Tibial nerve (tissue), 4 donors: Measurements from ENCODE around the gene IGFN1. TPM values are rescaled to one million over a fixed set of nuclear protein-coding genes. Genes with fewer than 3 reads are reported as not detected.

Source experiments
- DNase-seq, 2 donors: peaks; one replicate each; pipeline ENCODE4 v3.0.0-alpha.2; 2019; ENCODE audit warnings: low spot score in 2 of 2
- H3K27ac ChIP-seq, 4 donors: fragments of 200-600 bp; sonication (generic) in 3 of 4; one replicate each; pipeline ENCODE4 v1.5.1; 2017 to 2019; ENCODE audit warnings: mild to moderate bottlenecking in 1 of 4
- H3K27me3 ChIP-seq, 2 donors: fragments of 200-600 bp; sonication (generic) in 1 of 2; one replicate each; pipeline versions ENCODE4 v1.5.1 to v1.6.0; 2017 to 2019
- H3K36me3 ChIP-seq, 3 donors: fragments of 200-600 bp; sonication (generic); one replicate each; pipeline ENCODE4 v1.5.1; 2018 to 2019
- H3K4me1 ChIP-seq, 4 donors: fragments of 200-600 bp; sonication (generic) in 3 of 4; one replicate each; pipeline ENCODE4 v1.5.1; 2017 to 2019
- H3K4me3 ChIP-seq, 4 donors: fragments of 200-600 bp; sonication (generic) in 3 of 4; one replicate each; pipeline ENCODE4 v1.5.1; 2017 to 2019; ENCODE audit warnings: mild to moderate bottlenecking in 1 of 4, moderate library complexity in 1 of 4
- H3K9me3 ChIP-seq, 4 donors: fragments of 200-600 bp; sonication (generic) in 3 of 4; one replicate each; pipeline ENCODE4 v1.5.1; 2017 to 2019
- EP300 ChIP-seq, 2 donors: sonication (generic); formaldehyde crosslinking; IDR thresholded peaks; one replicate each; pipeline ENCODE4 v1.6.1; 2017; ENCODE audit warnings: antibody characterized with exemption in 2 of 2, mild to moderate bottlenecking in 1 of 2
- POLR2A ChIP-seq, 2 donors: fragments of 450-650 bp; IDR thresholded peaks; one replicate each; pipeline ENCODE4 v1.6.1; 2017; ENCODE audit warnings: antibody characterized with exemption in 2 of 2, mild to moderate bottlenecking in 2 of 2, moderate library complexity in 2 of 2
- WGBS, 2 donors: methylation state at CpG; one replicate each; pipeline ENCODE4 v1.1.5; 2018; 5-methylcytosine and 5-hydroxymethylcytosine counted together
- total RNA-seq, 4 donors: library from RNA; depleted of rRNA; stranded (reverse); fragments of >200 nt; gene quantifications; one replicate each; pipeline ENCODE4 v1.1.0, GENCODE V29; 2016
- TF ChIP-seq, protein P1 (sequence below), 5 experiments: fragments of 200-600 bp in 3 of 5; fragments of 450-650 bp in 2 of 5; sonication (generic) in 3 of 5; IDR thresholded peaks; one replicate each; pipeline ENCODE4 v1.5.1; 2016 to 2019; ENCODE audit warnings: antibody characterized with exemption in 5 of 5, mild to moderate bottlenecking in 3 of 5, moderate library complexity in 2 of 5

Gene IGFN1
- total RNA-seq, 4 donors from 2014 or later, result not detected

DNA sequence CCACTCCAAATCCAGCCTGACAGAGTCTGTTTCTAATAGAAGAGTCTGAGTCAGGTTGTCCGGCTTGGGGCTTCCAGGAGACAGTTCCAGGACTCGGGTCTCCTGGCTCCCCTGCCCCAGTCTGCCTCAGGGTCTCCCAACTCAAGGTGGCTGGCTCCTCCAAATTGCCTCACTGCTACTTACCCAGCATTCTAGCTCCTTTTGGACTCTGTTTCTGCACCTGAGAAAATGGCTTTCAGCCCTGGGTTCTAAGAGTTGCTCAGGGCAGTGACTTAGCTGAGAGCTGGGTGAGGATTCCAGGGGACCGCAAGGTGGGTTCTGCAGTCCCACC lies 5.5 kb upstream of the IGFN1 start:
- Histone ChIP-seq H3K27me3 (no peaks in the 10 kb centered on the region), H3K9me3 (no peaks in the 10 kb centered on the region), H3K27ac (no peak overlapping the region), H3K36me3 (no peaks in the 10 kb centered on the region), H3K4me3 (no peak overlapping the region), H3K4me1 (peaks cover 0 to 10% (median 0%) of the 10 kb centered on the region in 4 donors)
- TF ChIP-seq POLR2A (IDR thresholded peaks at IDR 0.05), result no peak
- TF ChIP-seq, protein P1, sequence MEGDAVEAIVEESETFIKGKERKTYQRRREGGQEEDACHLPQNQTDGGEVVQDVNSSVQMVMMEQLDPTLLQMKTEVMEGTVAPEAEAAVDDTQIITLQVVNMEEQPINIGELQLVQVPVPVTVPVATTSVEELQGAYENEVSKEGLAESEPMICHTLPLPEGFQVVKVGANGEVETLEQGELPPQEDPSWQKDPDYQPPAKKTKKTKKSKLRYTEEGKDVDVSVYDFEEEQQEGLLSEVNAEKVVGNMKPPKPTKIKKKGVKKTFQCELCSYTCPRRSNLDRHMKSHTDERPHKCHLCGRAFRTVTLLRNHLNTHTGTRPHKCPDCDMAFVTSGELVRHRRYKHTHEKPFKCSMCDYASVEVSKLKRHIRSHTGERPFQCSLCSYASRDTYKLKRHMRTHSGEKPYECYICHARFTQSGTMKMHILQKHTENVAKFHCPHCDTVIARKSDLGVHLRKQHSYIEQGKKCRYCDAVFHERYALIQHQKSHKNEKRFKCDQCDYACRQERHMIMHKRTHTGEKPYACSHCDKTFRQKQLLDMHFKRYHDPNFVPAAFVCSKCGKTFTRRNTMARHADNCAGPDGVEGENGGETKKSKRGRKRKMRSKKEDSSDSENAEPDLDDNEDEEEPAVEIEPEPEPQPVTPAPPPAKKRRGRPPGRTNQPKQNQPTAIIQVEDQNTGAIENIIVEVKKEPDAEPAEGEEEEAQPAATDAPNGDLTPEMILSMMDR (IDR thresholded peaks at IDR 0.05), result peak in 1 of 5 experiments; percentile 35
- TF ChIP-seq EP300 (IDR thresholded peaks at IDR 0.05), result no peak
- 50 to 60% methylated on average over 3 of the region's 3 CpGs for WGBS, 2 donors
- DNase-seq, result no peak

DNA sequence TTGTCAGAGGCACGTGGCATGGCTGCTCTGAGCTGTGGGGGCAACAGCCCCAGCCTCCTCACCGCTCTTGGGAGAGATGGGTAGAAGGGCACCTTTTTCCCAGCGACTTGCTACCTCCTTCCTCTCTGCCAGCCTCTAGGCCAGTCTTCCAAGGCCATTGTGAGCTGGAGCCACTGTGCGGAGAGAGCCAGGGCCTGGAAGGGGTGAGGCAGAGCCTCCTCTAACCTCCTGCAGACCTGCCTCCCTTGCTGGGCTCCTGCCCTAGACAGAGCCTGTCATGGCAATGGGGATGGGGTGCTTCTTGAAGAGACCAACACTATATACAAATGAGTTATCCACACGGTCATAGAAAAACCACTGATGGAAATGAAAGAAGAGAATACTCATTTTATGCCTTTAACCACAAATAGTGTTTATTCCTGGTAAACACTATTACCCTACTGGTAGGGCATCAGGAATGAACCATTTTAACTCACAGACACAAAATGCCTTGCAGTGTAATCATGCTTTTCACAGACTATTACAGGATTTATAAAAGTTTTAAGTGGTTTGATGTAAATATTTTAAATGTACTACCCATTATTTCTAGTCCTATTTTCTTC lies 5.0 kb upstream of the IGFN1 start:
- no peak for TF ChIP-seq POLR2A (IDR thresholded peaks at IDR 0.05)
- TF ChIP-seq, protein P1 (IDR thresholded peaks at IDR 0.05), result no peak
- no peak for TF ChIP-seq EP300 (IDR thresholded peaks at IDR 0.05)
- WGBS, 2 donors, result 91 to 92% methylated on average over 5 of the region's 5 CpGs
- Histone ChIP-seq H3K4me1 (peaks cover 0 to 10% (median 0%) of the 10 kb centered on the region in 4 donors), H3K27ac (no peak overlapping the region), H3K36me3 (no peaks in the 10 kb centered on the region), H3K4me3 (no peak overlapping the region), H3K9me3 (no peaks in the 10 kb centered on the region), H3K27me3 (no peaks in the 10 kb centered on the region)
- DNase-seq, result no peak

DNA sequence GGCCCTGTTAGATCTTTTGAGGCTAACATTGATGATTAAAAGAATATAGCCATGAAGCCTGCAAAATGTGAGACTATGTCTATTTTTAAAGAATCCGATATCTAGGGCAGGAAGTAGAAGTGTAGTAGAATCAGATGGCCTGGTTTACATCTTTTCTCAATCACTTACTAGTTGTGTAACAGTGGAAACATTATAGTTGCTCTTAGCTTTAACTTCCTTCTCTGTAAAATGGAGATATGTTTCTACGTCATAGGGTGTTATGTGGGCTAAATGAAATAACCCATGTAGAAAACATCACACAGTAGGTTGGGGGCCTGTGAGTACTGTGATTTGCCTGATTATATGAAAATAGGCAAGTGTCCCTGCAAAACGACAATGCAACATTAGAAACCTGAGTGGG lies 4.4 kb upstream of the IGFN1 start:
- WGBS, 2 donors, result 84 to 86% methylated on average over 3 of the region's 3 CpGs
- Histone ChIP-seq H3K9me3 (no peaks in the 10 kb centered on the region), H3K4me1 (peaks cover 0 to 10% (median 0%) of the 10 kb centered on the region in 4 donors), H3K36me3 (no peaks in the 10 kb centered on the region), H3K4me3 (no peak overlapping the region), H3K27me3 (no peaks in the 10 kb centered on the region), H3K27ac (no peak overlapping the region)
- TF ChIP-seq POLR2A (IDR thresholded peaks at IDR 0.05), result no peak
- TF ChIP-seq, protein P1 (IDR thresholded peaks at IDR 0.05), result no peak
- TF ChIP-seq EP300 (IDR thresholded peaks at IDR 0.05), result no peak
- DNase-seq, result no peak

DNA sequence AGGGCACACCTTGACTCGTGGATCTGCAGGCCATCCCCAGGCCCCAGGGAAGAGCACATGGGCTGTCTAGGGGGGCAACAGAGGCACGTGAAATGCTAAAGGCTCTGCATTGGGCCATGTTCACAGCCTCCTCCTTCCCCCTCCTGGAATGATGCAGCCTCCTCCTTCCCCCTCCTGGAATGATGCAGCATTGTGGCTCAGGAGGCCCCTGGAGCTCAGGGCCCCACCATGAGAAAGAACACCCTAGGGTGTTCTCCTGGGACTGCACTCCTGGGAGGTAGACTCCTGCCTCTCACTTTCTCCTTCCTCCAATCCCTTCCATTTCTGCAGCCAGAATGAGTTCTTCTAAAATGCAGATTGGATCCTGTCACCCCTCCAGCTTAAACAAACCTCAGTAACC lies 1.5 kb upstream of the IGFN1 start:
- Histone ChIP-seq H3K36me3 (no peaks in the 10 kb centered on the region), H3K27me3 (no peaks in the 10 kb centered on the region), H3K4me3 (no peak overlapping the region), H3K4me1 (peaks cover 0 to 10% (median 0%) of the 10 kb centered on the region in 4 donors), H3K9me3 (no peaks in the 10 kb centered on the region), H3K27ac (no peak overlapping the region)
- TF ChIP-seq POLR2A (IDR thresholded peaks at IDR 0.05) (no peak), EP300 (IDR thresholded peaks at IDR 0.05) (no peak)
- TF ChIP-seq, protein P1 (IDR thresholded peaks at IDR 0.05), result no peak
- no peak for DNase-seq
- 63 to 89% methylated on average over 2 of the region's 2 CpGs for WGBS, 2 donors

DNA sequence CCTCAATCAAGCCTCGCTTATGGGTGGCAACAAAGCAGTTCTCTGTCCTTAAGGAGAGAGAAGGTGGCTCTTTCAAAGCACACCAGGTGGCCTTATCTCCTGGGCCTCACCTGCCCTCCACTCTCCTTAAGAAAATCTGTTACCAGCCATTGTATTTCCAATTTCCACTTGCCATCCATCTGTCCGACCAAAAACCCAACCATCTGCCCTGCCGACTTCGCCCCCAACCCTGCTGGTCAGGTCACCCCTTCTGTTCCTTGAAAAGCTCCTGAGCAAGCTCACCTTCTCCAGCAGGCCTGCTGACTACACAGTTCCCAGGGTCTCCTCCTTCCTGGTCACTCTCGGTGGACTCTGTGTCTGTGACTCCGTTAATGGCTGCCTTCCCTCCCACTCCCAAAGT lies 619 bp upstream of the IGFN1 start:
- WGBS, 2 donors, result 84 to 86% methylated on average over 6 of the region's 6 CpGs
- TF ChIP-seq EP300 (IDR thresholded peaks at IDR 0.05), result no peak
- no peak for TF ChIP-seq POLR2A (IDR thresholded peaks at IDR 0.05)
- TF ChIP-seq, protein P1 (IDR thresholded peaks at IDR 0.05), result no peak
- Histone ChIP-seq H3K36me3 (no peaks in the 10 kb centered on the region), H3K4me3 (no peak overlapping the region), H3K27me3 (no peaks in the 10 kb centered on the region), H3K27ac (no peak overlapping the region), H3K9me3 (no peaks in the 10 kb centered on the region), H3K4me1 (peaks cover 0 to 3% (median 0%) of the 10 kb centered on the region in 4 donors)
- no peak for DNase-seq
